Gastrocnemius medialis (tissue), 4 donors: Measurements from ENCODE around the gene MMP14. TPM values are rescaled to one million over a fixed set of nuclear protein-coding genes. Genes with fewer than 3 reads are reported as not detected.
"Not testable (repeated sequence)": the region's sequence is repeated elsewhere in the genome, so short reads cannot be mapped to it uniquely, and the experiment has no call there.

Experiments
- ATAC-seq, 2 donors: fragments of 150-250 bp; one replicate each; pipeline ENCODE4 v1.9.1; 2016
- DNase-seq, 2 donors: peaks; one replicate each; pipeline ENCODE4 v3.0.0-alpha.2; 2019
- H3K27ac ChIP-seq, 4 donors: fragments of 200-600 bp; sonication (generic); 1 replicate in 1 of 4; 2 replicates in 3 of 4; pipeline ENCODE4 v1.5.1; 2016 to 2018; ENCODE audit warnings: mild to moderate bottlenecking in 2 of 4, moderate library complexity in 1 of 4
- H3K27me3 ChIP-seq, 3 donors: fragments of 200-600 bp; sonication (generic) in 2 of 3; 1 replicate in 1 of 3; 2 replicates in 2 of 3; pipeline versions ENCODE4 v1.5.1 to v1.6.0; 2016 to 2019; ENCODE audit warnings: mild to moderate bottlenecking in 1 of 3, moderate library complexity in 1 of 3
- H3K36me3 ChIP-seq, 2 donors: fragments of 200-600 bp; sonication (generic) in 1 of 2; one replicate each; pipeline ENCODE4 v1.5.1; 2017 to 2018
- H3K4me1 ChIP-seq, 2 donors: fragments of 200-600 bp; sonication (generic) in 1 of 2; one replicate each; pipeline ENCODE4 v1.5.1; 2016 to 2017; ENCODE audit warnings: mild to moderate bottlenecking in 2 of 2
- H3K4me3 ChIP-seq, 4 donors: fragments of 200-600 bp; sonication (generic) in 3 of 4; 1 replicate in 1 of 4; 2 replicates in 3 of 4; pipeline ENCODE4 v1.5.1; 2016 to 2019; ENCODE audit warnings: mild to moderate bottlenecking in 2 of 4
- H3K9me3 ChIP-seq, 3 donors: fragments of 200-600 bp; sonication (generic) in 2 of 3; 1 replicate in 1 of 3; 2 replicates in 2 of 3; pipeline ENCODE4 v1.5.1; 2016 to 2019
- POLR2A ChIP-seq, 2 donors: fragments of 450-650 bp; IDR thresholded peaks; one replicate each; pipeline ENCODE4 v1.6.1; 2017; ENCODE audit warnings: antibody characterized with exemption in 2 of 2, mild to moderate bottlenecking in 2 of 2, moderate library complexity in 2 of 2
- in situ Hi-C, 4 donors: fragments of 200-750 bp; cut with MboI; loops; one replicate each; pipeline versions ENCODE4 v1.15.0 to v1.8.0; 2017; ENCODE audit warnings: low sequenced_read_pairs in 4 of 4
- intact Hi-C: fragments of 100-400 bp; cut with DNase I; formaldehyde crosslinking; loops from one replicate; pipeline ENCODE4 v1.15.1; 2023; ENCODE audit warnings: low total_unique reads
- total RNA-seq, 4 donors: library from RNA; depleted of rRNA; stranded (reverse); fragments of >200 nt; gene quantifications; one replicate each; pipeline versions ENCODE4 v1.1.0 to v1.2.3, GENCODE V29; 2016
- TF ChIP-seq, protein P1 (sequence below), 5 experiments: fragments of 450-650 bp in 3 of 5; fragments of 200-600 bp in 2 of 5; sonication (generic) in 2 of 5; IDR thresholded peaks in 4 of 5; conservative IDR thresholded peaks in 1 of 5; 1 replicate in 4 of 5; 2 replicates in 1 of 5; pipeline ENCODE4 v1.5.1; 2016 to 2019; ENCODE audit warnings: antibody characterized with exemption in 5 of 5, mild to moderate bottlenecking in 3 of 5, moderate library complexity in 3 of 5

MMP14 gene
- total RNA-seq: 10 to 100 TPM; 14.9 to 29.7 (median 20.8) TPM

DNA sequence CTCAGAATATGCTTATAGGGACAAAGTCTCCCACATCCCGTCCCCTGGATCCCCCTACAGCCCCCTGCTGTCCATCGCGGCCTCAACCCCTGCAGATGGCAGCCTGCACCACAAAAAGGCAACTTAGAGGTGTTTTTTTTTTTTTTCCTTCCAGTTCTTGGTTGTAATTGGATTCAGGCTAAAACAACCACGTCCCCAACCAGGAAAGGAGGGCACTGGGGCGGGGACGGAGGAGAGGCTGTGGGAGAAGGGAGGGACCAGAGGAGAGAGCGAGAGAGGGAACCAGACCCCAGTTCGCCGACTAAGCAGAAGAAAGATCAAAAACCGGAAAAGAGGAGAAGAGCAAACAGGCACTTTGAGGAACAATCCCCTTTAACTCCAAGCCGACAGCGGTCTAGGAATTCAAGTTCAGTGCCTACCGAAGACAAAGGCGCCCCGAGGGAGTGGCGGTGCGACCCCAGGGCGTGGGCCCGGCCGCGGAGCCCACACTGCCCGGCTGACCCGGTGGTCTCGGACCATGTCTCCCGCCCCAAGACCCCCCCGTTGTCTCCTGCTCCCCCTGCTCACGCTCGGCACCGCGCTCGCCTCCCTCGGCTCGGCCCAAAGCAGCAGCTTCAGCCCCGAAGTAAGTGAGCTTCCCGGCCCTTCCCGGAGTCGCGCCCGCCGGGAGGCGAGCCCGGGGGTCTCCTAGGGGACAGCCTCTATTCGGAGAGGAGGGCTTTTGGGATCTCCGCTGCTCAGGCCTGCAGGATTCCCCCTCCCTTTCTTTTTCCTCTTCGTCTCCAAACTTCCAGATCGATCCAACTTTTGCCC, at the start of gene MMP14:
Gene MMP14, plus strand, starts transcription at position 285 of the 813 bp plus-strand sequence. Its CDS starts 233 bp downstream, at position 518.
- peaks cover 0 to 22% of the 10 kb centered on the region in 2 donors for H3K36me3 ChIP-seq
- TF ChIP-seq, protein P1, sequence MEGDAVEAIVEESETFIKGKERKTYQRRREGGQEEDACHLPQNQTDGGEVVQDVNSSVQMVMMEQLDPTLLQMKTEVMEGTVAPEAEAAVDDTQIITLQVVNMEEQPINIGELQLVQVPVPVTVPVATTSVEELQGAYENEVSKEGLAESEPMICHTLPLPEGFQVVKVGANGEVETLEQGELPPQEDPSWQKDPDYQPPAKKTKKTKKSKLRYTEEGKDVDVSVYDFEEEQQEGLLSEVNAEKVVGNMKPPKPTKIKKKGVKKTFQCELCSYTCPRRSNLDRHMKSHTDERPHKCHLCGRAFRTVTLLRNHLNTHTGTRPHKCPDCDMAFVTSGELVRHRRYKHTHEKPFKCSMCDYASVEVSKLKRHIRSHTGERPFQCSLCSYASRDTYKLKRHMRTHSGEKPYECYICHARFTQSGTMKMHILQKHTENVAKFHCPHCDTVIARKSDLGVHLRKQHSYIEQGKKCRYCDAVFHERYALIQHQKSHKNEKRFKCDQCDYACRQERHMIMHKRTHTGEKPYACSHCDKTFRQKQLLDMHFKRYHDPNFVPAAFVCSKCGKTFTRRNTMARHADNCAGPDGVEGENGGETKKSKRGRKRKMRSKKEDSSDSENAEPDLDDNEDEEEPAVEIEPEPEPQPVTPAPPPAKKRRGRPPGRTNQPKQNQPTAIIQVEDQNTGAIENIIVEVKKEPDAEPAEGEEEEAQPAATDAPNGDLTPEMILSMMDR (IDR thresholded peaks at IDR 0.05 in 4 of 5, conservative IDR thresholded peaks at IDR 0.05 in 1 of 5): peak in 1 of 5 experiments; percentile 19
- peak in 1 of 2 donors; percentile 63 for TF ChIP-seq POLR2A (IDR thresholded peaks at IDR 0.05)
- H3K4me1 ChIP-seq: peaks cover 0 to 11% of the 10 kb centered on the region in 2 donors
- DNase-seq (peak; percentile 67 to 74), ATAC-seq (peak; percentile 35 to 43)
- in situ Hi-C loops: no loop called here
- H3K27ac ChIP-seq: peak within 1 kb of the TSS; percentile 75 to 84 (median 80)
- intact Hi-C loops: loop anchor here (5.0 kb wide), 1 partner anchor 81 kb away; the partner anchor contains the start of gene RBM23
- H3K9me3 ChIP-seq: no peaks in the 10 kb centered on the region
- peaks cover 9 to 12% (median 9%) of the 10 kb centered on the region in 3 donors for H3K27me3 ChIP-seq
- H3K4me3 ChIP-seq: peak within 1 kb of the TSS; percentile 71 to 78 (median 72)

DNA sequence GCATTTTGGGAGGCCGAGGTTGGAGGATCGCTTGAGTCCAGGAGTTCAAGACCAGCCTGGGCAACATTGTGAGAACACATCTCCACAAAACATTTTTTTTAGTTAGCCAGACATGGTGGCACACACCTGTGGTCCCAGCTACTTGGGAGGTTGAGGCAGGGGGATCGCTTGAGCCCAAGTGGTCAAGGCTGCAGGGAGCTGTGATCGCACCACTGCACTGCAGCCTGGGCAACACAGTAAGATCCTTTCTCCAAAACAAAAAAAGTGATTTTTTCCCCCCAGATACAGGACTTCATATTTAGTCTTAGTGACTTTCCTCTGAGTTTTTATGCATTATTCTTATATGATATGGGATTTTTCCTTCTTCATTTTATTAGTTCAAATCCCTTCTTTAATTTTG, 49.7 kb upstream of the MMP14 start:
- no peak for TF ChIP-seq POLR2A (IDR thresholded peaks at IDR 0.05)
- TF ChIP-seq, protein P1 (IDR thresholded peaks at IDR 0.05 in 4 of 5, conservative IDR thresholded peaks at IDR 0.05 in 1 of 5): no peak
- ATAC-seq: no peak
- in situ Hi-C loops: no loop called here
- Histone ChIP-seq H3K36me3 (no peaks in the 10 kb centered on the region), H3K27ac (no peak overlapping the region), H3K4me3 (no peak overlapping the region), H3K27me3 (no peaks in the 10 kb centered on the region), H3K9me3 (no peaks in the 10 kb centered on the region), H3K4me1 (no peaks in the 10 kb centered on the region)
- intact Hi-C loops: no loop called here
- DNase-seq: no peak

DNA sequence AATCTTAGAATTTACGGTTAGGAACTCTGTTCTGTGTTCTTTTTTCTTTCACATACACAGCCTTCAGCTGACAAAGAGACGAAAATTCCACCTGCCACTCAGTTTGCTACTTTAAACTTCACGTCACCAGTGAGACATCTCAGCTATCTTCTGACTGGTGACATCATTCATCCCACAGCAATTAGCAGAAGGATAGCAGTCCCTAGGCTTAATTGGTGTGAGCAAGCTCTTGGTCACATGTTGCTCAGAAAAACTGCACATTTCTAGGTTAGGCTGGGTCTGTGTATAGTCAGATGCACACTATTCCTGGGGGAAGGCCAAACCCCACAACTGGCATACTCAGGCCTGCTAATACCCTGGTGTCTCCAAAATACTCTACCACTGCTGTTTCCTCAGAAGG, 45.1 kb upstream of the MMP14 start:
- Histone ChIP-seq H3K27ac (no peak overlapping the region), H3K36me3 (no peaks in the 10 kb centered on the region), H3K9me3 (no peaks in the 10 kb centered on the region), H3K4me3 (no peak overlapping the region), H3K4me1 (no peaks in the 10 kb centered on the region), H3K27me3 (no peaks in the 10 kb centered on the region)
- in situ Hi-C loops: no loop called here
- no peak for DNase-seq
- no peak for ATAC-seq
- no peak for TF ChIP-seq POLR2A (IDR thresholded peaks at IDR 0.05)
- TF ChIP-seq, protein P1 (IDR thresholded peaks at IDR 0.05 in 4 of 5, conservative IDR thresholded peaks at IDR 0.05 in 1 of 5): no peak
- intact Hi-C loops: no loop called here

DNA sequence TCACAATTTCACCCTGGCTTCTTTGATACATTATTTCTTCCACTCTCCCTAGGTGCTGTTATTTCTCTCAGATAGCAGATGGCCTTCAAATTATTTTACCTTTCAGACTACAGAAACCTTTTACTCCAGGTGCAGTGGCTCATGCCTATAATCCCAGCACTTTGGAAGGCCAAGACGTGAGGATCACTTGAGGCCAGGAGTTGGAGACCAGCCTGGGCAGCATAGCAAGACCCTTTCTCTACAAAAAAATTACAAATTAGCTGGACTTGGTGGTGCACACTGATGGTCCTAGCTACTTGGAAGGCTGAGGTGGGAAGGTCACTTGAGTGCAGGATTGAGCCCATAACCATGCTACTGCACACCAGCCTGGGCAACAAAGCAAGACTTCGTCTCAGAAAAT, 44.2 kb upstream of the MMP14 start:
- no peak overlapping the region for H3K27ac ChIP-seq
- intact Hi-C loops: no loop called here
- in situ Hi-C loops: no loop called here
- no peaks in the 10 kb centered on the region for H3K9me3 ChIP-seq
- H3K27me3 ChIP-seq: no peaks in the 10 kb centered on the region
- H3K4me3 ChIP-seq: no peak overlapping the region
- no peaks in the 10 kb centered on the region for H3K36me3 ChIP-seq
- H3K4me1 ChIP-seq: no peaks in the 10 kb centered on the region
- no peak for TF ChIP-seq POLR2A (IDR thresholded peaks at IDR 0.05)
- TF ChIP-seq, protein P1 (IDR thresholded peaks at IDR 0.05 in 4 of 5, conservative IDR thresholded peaks at IDR 0.05 in 1 of 5): no peak
- ATAC-seq (no peak), DNase-seq (no peak)

DNA sequence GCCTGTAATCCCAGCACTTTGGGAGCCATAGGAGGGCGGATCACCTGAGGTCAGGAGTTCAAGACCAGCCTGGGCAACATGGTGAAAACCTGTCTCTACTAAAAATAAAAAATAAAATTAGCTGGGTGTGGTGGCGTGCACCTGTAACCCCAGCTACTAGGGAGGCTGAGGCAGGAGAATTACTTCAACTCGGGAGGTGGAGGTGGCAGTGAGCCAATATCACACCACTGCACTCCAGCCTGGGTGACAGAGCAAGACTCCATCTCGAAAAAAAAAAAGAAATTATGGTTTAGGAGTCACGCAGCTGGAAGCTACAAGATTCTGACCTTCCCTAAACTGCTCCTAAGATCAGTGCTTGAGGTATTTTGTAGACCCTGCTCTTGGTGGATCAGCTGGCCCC, 42.8 kb upstream of the MMP14 start:
- DNase-seq, intact Hi-C loops, in situ Hi-C loops: not testable (repeated sequence)

More for the DNA sequence above, 42.8 kb upstream of the MMP14 start:
- H3K4me3 ChIP-seq, H3K27me3 ChIP-seq, H3K36me3 ChIP-seq, H3K9me3 ChIP-seq, H3K4me1 ChIP-seq, ATAC-seq, H3K27ac ChIP-seq: not testable (repeated sequence)
